ENCODE measurements around the gene SOX13. TPM values are rescaled to one million over a fixed set of nuclear protein-coding genes. Genes with fewer than 3 reads are reported as not detected.

Gene SOX13
- total RNA-seq (2011; cell fraction: chromatin; rRNA removed; ENCODE audit: low replicate concordance): 0.12 TPM in 1 of 2 replicates, not detected in the other
- total RNA-seq (2011; cell fraction: nucleolus; rRNA removed): 0.13 TPM in 1 of 2 replicates, not detected in the other
- total RNA-seq (2011; cell fraction: nucleoplasm; rRNA removed): not detected in 2 replicates
- total RNA-seq (2014; rRNA removed) (not detected in 2 replicates), total RNA-seq (2014; rRNA removed; fragmentation: Illumina TruSeq; extraction: Trizol) (not detected in 2 replicates), total RNA-seq (2015; rRNA removed; fragmentation: Illumina TruSeq; extraction: Trizol) (not detected in 2 replicates), total RNA-seq (2021) (0.25 and 0.35 TPM in 2 replicates), polyA plus RNA-seq (2011; rRNA removed) (0.06 and 0.11 TPM in 2 replicates), polyA plus RNA-seq (2014; fragmentation: Illumina TruSeq; extraction: Trizol) (0.03 TPM in 1 of 2 replicates, not detected in the other), polyA plus RNA-seq (2014; fragmentation: Nextera tagmentation; extraction: Ambion mirVana) (not detected), polyA plus RNA-seq (2014; rRNA removed) (0.07 TPM in 1 of 2 replicates, not detected in the other), polyA minus RNA-seq (2011; rRNA and poly(A)+ RNA removed) (0.11 and 0.21 TPM in 2 replicates), Bru-seq, nascent RNA (percentile 15 among the genes with signal in this experiment), BruChase-seq, experiment 1, labeled RNA remaining after a 2-hour chase (percentile 16 among the genes with signal in this experiment), BruChase-seq, experiment 2, labeled RNA remaining after a 6-hour chase (percentile 16 among the genes with signal in this experiment)
- 0.10 and 0.16 TPM in 2 replicates for polyA plus RNA-seq (2011; cell fraction: cytosol; rRNA removed)
- 0.13 and 0.31 TPM in 2 replicates for polyA plus RNA-seq (2011; cell fraction: nucleus; rRNA removed)
- 0.08 and 0.32 TPM in 2 replicates for polyA plus RNA-seq (2012)
- 2.0 TPM in 1 of 2 replicates, not detected in the other for polyA minus RNA-seq (2011; cell fraction: cytosol; rRNA and poly(A)+ RNA removed)
- under 0.01 and 0.11 TPM in 2 replicates for polyA minus RNA-seq (2011; cell fraction: nucleus; rRNA and poly(A)+ RNA removed)
- long read RNA-seq, experiment 1, partial matches to known transcripts: 0 of 1 reads
- long read RNA-seq, experiment 1, other reads (novel, unspliced or antisense): 1 of 1 reads
- long read RNA-seq, experiment 2: 0 reads
- long read RNA-seq, experiment 3: 0 reads

DNA sequence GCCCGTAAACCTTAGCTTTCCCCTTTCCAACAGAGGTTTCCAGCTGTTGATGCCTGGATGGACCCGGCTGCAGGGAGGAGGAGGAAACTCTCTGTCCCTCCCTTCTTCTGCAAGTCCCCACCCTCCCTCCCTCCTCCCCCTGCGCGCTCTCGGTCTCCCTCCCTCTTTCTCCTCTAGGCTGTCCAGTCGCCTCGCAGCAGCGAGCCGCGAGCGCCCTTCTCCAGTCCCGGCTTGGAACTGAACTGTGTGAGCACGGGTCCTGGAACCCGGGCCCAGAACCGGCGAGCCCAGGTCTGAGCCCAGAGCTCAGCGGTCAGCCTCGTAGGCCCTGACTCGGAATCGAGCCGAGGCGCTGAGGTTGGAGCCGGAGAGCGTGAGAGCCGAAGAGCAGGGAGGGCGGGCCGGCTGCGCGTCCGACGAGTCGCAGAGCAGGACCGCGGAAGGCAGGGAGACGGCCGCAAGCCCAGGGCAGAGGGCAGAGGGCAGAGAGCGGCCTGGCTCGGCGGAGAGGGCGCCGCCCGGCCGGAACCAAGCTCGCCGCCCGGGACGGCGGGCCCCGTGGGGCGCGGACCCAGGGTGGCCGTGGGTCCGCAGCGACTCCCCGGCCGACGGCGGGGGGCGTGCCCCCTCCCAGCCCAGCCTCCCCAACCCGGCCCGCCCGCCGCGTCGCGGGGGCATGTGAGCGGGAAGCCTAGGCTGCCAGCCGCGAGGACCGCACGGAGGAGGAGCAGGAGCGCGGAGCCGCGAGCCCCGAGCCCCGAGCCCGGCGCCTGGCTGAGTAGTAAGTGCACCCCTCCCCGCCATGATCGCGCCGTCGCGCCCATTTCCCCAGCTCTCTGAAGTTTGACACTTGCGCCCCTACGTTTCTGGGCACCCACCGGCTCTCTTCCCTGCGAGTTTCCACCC is at the start of gene SOX13:
Gene SOX13, plus strand, starts transcription at position 185 of the 906 bp plus-strand sequence. CDS start 39,801 bp downstream, outside the sequence.
- ChIA-PET POLR2A (interaction anchor here (1.1 kb wide), 1 partner anchor 27 kb away, joined by 3 read pairs; no protein-coding TSS in a partner anchor), CTCF (ENCODE audit: low intra/inter-chr PET ratio) (interaction anchor here (0.6 kb wide), 1 partner anchor 323 kb away, joined by 3 read pairs; no protein-coding TSS in a partner anchor)
- ATAC-seq: peak; percentile 96
- Histone ChIP-seq H3K27me3 (ENCODE audit: control insufficient read depth in 2 of 2, insufficient read depth in 2 of 2, low read length in 2 of 2) (peaks cover 24 to 79% of the 10 kb centered on the region in 2 experiments; a peak in 3 of 5 replicates), H3K4me2 (ENCODE audit: insufficient read depth, low read length) (peak within 1 kb of the TSS; percentile 53; the same call in 1 of the 2 replicates), H3K4me1 (replicated peaks in 1 of 2; ENCODE audit: control insufficient read depth in 2 of 2, insufficient read depth in 2 of 2, low read length in 2 of 2) (peaks cover 0 to 23% of the 10 kb centered on the region in 2 experiments; a peak in 2 of 5 replicates), H3K79me2 (ENCODE audit: control insufficient read depth, insufficient read depth, low read length) (no peaks in the 10 kb centered on the region), H3K9ac (ENCODE audit: insufficient read depth in 1 of 2, low read depth in 2 of 2, low read length in 2 of 2) (peak within 1 kb of the TSS in 1 of 2 experiments; percentile 66; a peak in 2 of 4 replicates), H3K9me3 (replicated peaks; ENCODE audit: control insufficient read depth, insufficient read depth, low read depth, low read length) (no peaks in the 10 kb centered on the region), H3K9me1 (ENCODE audit: control insufficient read depth, insufficient read depth, low read length) (no peaks in the 10 kb centered on the region), H3K4me3 (peak within 1 kb of the TSS; percentile 35), H4K20me1 (replicated peaks; ENCODE audit: control insufficient read depth, insufficient read depth, low read length) (peaks cover 6% of the 10 kb centered on the region; the same call in 1 of the 2 replicates), H3K36me3 (ENCODE audit: control insufficient read depth, insufficient read depth, low read length) (no peaks in the 10 kb centered on the region), H3K27ac (ENCODE audit: extremely low read depth, low read depth, low read length) (no peak within 1 kb of the TSS), H2AFZ (ENCODE audit: low read depth, low read length) (peak within 1 kb of the TSS; percentile 74)
- WGBS (ENCODE audit: insufficient coverage, low coverage, missing lambda C conversion rate): 10% methylated on average over 44 of the region's 89 CpGs
- in situ Hi-C loops (cut with MboI): no loop called here
- no TSS peak for BruUV-seq (replicated peaks)
- DNase-seq (ENCODE audit: extremely low read depth in 1 of 4, low spot score in 3 of 4): peak; percentile 67 to 74 (median 70)
- intact Hi-C loops (cut with micrococcal nuclease): no loop called here
- no peak for FAIRE-seq
- no peak for TF ChIP-seq PURB (CRISPR knock-in tag; IDR thresholded peaks at IDR 0.05; ENCODE audit: low read depth)
- 0 out of 2 replicates have a peak, but pooled peaks have one; percentile 26 for TF ChIP-seq ERF (CRISPR knock-in tag; IDR thresholded peaks at IDR 0.05)
- peak; percentile 74; the same call in 1 of the 2 replicates for TF ChIP-seq ZNF263 (CRISPR knock-in tag; IDR thresholded peaks at IDR 0.05; ENCODE audit: borderline replicate concordance)
- peak; percentile 50; the same call in 1 of the 2 replicates for TF ChIP-seq POLR2G (IDR thresholded peaks at IDR 0.05; ENCODE audit: low read depth, low read length)
- peak; percentile 21; the same call in 1 of the 2 replicates for TF ChIP-seq CTBP1 (IDR thresholded peaks at IDR 0.05; ENCODE audit: borderline replicate concordance)
- TF ChIP-seq, protein P1, sequence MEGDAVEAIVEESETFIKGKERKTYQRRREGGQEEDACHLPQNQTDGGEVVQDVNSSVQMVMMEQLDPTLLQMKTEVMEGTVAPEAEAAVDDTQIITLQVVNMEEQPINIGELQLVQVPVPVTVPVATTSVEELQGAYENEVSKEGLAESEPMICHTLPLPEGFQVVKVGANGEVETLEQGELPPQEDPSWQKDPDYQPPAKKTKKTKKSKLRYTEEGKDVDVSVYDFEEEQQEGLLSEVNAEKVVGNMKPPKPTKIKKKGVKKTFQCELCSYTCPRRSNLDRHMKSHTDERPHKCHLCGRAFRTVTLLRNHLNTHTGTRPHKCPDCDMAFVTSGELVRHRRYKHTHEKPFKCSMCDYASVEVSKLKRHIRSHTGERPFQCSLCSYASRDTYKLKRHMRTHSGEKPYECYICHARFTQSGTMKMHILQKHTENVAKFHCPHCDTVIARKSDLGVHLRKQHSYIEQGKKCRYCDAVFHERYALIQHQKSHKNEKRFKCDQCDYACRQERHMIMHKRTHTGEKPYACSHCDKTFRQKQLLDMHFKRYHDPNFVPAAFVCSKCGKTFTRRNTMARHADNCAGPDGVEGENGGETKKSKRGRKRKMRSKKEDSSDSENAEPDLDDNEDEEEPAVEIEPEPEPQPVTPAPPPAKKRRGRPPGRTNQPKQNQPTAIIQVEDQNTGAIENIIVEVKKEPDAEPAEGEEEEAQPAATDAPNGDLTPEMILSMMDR (IDR thresholded peaks at IDR 0.05 in 2 of 3, conservative IDR thresholded peaks at IDR 0.05 in 1 of 3; ENCODE audit: insufficient read depth in 2 of 3, low read depth in 1 of 3, low read length in 3 of 3): peak in 1 of 3 experiments; percentile 42; a peak in 2 of 6 replicates
- TF ChIP-seq RAD21 (CRISPR knock-in tag; conservative IDR thresholded peaks at IDR 0.05 in 1 of 2, IDR thresholded peaks at IDR 0.05 in 1 of 2): 0 out of 4 replicates have a peak, but pooled peaks of 1 of the 2 experiments have one; percentile 24
- TF ChIP-seq RBFOX2 (IDR thresholded peaks at IDR 0.05; ENCODE audit: low read depth, low read length): 0 out of 2 replicates have a peak, but pooled peaks have one; percentile 25
- TF ChIP-seq NRF1 (conservative IDR thresholded peaks at IDR 0.05 in 1 of 2, IDR thresholded peaks at IDR 0.05 in 1 of 2): peak; percentile 28 to 31; a peak in 3 of 4 replicates
- TF ChIP-seq, protein P2, sequence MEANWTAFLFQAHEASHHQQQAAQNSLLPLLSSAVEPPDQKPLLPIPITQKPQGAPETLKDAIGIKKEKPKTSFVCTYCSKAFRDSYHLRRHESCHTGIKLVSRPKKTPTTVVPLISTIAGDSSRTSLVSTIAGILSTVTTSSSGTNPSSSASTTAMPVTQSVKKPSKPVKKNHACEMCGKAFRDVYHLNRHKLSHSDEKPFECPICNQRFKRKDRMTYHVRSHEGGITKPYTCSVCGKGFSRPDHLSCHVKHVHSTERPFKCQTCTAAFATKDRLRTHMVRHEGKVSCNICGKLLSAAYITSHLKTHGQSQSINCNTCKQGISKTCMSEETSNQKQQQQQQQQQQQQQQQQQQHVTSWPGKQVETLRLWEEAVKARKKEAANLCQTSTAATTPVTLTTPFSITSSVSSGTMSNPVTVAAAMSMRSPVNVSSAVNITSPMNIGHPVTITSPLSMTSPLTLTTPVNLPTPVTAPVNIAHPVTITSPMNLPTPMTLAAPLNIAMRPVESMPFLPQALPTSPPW (CRISPR knock-in tag; IDR thresholded peaks at IDR 0.05): peak; percentile 86
- TF ChIP-seq PHB2 (IDR thresholded peaks at IDR 0.05; ENCODE audit: low read depth): no peak
